ENCODE results near the gene KLHL18.
"Not testable (repeated sequence)": the region's sequence is repeated elsewhere in the genome, so short reads cannot be mapped to it uniquely, and the experiment has no call there.

Gene KLHL18

DNA sequence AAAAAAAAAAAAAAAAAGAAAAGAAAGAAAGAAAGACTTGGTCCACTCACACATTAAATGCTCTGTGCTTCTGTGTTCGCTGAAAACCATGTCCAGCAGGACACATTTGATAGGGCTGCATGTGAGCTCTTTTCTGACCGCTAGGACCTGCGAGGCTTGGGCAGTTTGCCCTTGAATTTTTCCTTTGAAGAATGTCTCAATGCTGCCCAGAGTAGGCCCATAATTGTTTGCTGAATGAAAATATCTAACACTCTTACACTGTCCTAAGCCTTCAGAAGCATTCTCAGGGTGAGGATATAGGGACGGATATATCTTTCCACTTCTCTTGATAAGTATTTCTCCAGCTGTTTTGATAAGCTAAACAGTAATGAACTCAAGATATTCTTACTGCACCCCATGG, 6.2 kb upstream of the KLHL18 start:
- DNase-seq: no peak

DNA sequence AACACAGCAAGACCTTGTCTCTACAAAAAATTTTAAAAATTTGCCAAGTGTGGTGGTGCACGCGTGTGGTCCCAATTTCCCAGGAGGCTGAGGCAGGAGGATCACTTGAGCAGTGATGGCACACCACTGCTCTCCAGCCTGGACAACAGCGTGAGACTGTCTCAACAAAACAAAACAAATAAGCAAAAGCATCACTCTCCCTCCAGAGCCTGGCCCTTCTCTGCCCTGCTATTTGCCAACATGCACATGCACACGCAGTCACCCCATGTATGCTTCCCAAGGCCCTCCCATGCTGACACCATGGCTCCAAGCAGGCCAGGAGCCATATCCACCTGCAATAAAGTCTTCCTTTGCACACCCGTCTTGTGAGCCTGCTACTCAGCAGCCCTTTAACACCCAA, 2.2 kb upstream of the KLHL18 start:
- DNase-seq: no peak

DNA sequence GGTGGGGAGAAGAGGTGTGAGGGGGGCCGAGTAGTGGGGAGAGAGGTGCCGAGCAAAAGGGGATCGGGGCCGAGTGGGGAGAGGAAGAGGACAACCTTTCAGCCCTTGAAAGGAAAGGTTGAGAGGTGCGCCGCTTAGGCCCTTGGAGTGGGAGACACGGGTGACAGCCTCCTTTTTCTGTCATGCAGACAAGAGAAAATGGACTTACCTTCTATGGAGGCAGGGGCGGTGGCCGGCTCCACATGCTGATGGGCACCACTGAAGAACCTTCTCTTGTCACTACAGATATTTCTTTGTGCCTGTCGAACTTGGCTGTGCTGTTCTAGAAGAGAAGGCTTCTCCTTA, 421 bp downstream of the KLHL18 start:
- peak in 1 of 2 donors; percentile 40 for DNase-seq

DNA sequence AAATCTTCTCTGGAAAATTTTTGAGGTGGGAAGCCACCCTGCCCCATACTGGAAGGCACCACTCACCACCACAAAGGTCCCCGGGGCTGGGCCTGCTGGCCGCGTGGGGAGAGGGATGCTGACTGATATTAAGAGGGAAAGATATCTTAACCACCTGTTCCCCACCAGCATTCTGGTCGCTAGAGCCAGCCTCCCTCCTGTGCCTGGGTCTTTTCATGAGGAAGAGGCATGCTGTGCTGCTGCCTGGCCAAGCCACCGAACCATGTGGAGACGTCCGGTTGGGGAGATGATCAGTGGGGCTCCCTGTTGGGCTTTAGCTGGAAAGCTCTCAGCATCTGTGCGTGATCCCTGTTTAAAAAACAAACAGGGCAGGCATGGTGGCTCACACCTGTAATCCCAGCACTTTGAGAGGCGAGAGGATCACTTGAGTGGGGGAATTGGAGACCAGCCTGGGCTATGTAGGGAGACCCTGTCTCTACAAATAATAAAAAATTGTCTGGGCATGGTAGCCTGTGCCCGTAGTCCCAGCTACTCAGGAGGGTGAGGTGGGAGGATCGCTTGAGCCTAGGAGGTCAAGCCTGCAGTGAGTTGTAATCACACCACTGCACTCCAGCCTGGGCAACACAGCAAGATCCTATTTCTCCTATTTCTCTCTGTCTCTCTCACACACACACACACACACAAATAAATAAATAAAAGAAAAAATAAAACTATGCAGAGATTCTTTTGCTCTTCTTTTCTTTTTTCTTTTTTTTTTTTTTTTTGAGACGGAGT, 1.0 kb downstream of the KLHL18 start:
- DNase-seq: peak; percentile 39 to 57

DNA sequence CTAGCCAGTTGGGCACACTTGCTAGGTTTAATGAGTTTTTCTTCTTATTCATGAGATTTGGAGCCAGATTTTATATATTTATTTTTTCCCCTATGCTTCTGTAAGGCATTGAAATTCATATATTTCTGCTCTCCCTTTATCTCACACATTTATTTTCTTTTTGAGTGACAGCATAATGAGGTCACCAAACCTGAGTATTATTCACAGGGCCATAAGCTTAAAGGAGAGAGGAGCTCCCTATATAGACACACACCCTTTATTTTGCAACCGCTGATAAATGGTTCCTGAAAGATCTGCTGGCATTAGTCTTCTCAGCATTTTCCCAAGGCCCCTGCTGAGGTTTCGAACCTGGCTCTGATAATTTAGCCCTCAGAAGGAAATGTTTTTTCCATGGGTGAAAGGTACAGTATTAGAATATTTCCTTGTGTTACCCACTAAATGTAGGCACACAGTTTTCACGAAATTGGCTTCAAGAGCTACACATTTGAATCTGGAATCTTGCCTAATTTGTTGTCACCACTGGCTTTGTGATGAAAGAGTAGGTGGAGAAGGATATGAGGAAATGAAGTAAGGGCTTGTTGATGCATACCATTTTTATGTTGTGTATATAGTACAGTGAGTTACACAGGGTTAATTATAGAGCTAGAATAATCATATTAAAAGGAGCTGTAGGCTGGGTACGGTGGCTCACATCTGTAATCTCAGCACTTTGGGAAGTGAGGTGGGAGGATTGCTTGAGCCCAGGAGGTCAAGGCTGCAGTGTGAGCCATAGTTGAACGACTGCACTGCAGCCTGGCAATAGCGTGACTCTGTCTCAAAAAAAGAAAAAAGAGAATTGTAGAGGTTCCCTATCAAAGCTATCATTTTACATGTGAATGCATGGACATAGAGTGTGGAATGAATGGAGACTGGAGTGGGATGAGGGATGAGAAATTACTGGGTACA, 6.5 kb downstream of the KLHL18 start:
- DNase-seq: no peak

DNA sequence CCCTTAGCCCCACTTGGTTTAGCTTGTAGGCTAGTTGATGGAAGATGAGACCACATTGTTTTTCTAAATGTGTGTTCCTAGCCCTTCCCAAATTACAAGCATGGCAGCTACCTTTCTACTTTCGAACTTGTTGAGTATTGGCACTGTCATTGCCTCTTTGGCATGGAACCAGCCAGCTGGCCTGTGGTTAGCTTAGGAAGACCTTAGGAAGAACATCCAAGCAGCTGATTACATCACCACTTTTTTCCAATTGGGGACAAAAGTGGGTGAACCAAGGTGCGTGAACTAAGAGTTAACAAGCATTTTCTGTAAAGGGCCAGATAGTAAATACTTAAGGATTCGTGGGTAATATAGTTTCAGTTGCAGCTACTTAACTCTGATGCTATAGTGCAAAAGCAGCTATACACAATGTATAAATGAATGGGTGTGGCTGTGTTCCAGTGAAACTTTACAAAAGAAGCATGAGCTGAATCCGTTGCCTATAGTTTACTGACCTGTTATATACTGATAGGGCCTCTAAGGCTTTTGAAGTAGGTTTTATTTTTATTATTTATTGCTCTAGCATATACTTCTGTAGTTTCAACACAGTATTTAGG, 8.5 kb downstream of the KLHL18 start:
- DNase-seq: no peak

DNA sequence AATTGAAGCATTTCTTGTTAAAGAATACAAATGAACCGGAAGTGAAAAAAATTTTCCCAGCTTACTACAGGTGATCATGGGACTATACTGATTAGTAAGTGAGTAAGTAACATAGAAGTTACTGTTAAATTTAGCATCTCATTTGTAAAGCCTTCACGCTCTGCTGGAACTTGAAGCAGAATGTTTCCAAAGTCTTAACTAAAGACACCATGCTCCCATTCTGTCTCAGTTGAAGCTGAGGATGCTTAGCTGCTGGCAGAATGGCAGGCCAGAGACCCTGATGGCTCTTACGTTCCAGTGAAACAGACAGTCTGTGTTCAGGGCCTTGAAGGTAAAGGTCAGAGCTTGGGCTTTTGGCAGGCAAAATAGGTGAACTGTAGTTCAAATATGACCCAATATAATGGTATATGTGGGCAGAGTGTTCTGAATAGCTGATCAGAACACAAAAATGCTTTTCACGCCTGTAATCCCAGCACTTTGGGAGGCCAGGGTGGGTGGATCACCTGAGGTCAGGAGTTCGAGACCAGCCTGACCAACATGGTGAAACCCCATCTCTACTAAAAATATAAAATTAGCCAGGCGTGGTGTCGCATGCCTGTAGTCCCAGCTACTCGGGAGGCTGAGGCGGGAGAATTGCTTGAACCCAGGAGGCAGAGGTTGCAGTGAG, 9.1 kb downstream of the KLHL18 start:
- DNase-seq: not testable (repeated sequence)

DNA sequence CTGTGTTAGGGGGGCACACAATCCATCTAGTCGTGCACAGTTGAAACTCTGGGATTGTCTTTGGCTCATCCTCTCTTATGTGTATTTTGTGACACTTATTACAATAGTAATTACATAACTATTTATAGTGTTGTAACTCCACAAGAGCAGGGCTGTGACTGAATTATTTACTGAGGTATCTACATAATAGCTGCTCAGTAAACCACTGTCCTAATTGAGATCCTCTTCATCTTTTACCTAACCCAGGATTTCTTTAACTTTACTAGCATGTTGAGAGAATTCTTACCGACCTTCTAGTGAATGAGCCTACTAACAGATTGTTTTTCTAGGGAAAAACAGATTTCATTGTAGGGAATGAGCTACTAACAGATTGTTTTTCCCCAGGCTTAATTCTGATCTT, 11.1 kb downstream of the KLHL18 start:
- DNase-seq: no peak

DNA sequence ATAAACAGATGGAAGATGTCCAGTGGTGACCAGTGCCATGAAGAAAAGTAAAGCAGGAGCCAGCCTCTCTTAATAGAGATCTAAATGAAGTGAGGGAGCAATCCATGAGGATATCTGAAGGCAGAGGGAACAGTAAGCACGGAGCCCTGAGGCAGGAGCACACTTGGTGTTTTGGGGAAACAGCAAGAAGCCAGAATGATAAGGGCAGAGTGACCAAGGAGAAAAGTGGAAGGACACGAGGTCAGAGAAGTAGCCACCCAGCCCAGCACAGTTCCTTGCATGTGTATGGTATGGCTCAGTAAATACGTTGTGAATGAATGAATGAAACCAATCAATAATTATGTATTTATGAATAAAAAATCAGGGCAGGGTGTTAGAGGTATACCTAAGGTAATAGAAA, 11.6 kb downstream of the KLHL18 start:
- DNase-seq: no peak

DNA sequence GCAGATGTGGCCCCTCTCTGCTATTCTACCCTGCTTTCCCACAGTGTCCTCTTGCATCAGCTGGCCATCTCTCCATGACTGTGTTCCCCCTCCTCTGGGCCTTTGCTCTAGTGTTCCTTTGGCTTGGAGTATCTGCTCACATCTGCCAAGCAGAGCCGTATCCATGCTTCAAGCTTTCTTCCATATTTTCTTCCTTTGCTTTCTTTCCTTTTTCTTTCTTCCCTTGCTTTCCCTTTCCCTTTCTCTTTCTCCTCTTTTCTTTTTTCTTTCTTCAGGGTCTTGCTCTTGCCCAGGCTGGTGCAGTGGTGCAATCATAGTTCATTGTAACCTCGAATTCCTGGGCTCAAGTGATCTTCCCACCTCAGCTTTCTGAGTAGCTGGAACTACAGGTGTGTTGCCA, 12.6 kb downstream of the KLHL18 start:
- no peak for DNase-seq

DNA sequence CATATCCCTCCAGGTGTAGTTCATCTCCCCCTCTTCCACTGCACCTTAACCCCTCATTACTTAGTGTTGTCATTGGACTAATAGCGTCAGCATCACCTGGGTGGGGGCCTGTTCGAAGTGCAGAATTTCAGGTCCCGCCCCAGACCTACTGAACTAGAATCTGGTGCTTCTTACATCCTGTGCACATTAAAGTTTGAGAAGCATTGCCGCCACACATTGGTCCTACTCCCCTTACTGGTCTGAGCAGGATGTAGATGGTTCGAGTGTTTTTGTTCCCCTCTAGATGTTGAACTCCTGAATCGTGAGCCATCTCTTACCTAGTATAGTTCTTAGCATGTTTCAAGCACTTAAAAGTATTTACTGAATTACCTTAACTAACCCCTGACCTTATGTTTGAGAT, 13.2 kb downstream of the KLHL18 start:
- no peak for DNase-seq

DNA sequence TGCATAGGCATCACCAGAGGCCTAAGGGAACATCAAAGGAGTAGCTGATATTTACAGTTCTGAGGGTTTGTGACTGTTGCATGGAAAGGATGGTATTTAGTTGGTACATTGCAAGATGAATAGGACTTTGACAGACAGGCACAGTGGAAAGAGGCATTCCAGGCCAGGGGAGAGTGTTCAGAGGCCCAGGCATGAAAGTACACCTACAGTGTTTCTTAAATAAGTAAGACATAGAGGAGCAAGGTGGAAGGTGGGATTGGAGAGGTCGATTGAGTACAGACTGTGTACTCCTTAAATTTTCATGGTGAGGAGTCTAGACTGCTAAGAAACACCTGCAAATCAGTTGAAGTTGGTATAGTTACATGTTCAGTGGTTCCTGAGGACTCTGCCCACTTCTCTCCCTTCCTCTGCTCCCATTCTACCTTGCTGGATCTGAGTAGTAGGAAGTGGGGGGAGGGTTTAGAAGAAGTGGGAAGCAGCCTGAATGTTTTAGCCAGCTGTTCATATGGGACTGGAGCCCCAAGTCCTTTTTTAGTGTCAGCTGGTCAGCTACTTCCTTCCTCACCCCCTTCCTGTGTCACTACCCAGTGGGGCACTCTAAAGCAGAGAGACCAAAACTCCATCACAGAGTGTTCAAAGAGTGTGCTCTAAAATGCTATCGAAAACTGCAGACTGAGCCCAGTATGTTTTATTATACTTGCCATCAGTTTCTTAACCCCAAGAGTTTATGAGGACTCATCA, 14.0 kb downstream of the KLHL18 start:
- no peak for DNase-seq

DNA sequence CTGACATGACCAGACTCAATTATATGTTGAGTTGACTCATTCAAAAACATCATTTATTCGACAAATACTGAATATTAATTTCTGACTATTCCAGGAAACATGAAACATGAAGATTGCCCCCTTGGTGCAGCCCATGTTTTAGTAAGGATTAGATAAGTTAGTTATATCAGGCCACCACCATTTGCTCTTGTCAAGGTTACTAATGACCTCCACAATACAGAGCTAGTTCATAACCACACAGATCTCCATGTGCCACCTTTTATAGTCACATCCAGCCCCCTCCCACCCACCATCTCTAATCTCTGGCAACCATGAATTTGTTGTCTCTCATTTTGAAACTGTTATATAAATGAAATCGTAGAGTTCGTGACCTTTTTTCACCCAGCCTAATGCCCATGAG, 15.7 kb downstream of the KLHL18 start:
- DNase-seq: no peak

DNA sequence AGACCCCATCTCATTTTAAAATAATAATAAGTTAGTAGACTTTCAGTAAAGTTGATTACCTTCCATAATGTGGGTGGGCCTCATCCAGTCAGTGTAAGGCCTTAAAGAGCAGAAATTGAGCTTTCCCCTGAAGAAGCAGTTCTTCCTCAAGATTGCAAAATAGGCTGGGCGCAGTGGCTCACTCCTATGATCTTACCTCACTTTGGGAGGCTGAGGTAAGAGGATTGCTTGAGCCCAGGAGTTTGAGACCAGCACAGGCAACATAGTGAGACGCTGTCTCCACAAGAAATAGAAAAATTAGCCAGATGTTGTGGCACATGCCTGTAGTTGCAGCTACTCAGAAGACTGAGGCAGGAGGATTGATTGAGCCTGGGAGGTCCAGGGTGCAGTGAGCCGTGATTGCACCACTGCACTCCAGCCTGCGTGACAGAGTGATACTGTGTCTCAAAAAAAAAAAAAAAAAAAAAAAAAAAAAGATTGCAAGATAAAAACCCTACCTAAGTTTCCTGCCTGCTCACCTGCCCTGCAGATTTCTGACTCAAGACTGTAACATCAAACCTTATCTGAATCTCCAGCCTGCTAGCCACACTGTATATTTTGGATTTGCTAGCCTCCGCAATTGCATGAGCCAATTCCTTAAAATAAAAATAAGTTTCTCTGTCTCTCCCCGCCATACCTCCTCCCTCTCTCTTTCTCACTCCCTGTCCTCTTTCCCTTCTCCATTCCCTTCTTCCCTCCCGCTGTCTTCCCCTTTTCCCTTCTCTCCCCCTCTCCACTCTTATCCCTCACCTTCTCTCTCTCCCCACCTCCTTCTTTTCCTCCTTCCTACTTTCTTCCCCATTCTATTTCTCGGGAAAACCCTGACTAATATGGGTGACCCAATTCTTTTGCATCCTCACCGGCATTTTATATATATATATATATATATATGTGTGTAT, 16.9 kb downstream of the KLHL18 start:
- no peak for DNase-seq

DNA sequence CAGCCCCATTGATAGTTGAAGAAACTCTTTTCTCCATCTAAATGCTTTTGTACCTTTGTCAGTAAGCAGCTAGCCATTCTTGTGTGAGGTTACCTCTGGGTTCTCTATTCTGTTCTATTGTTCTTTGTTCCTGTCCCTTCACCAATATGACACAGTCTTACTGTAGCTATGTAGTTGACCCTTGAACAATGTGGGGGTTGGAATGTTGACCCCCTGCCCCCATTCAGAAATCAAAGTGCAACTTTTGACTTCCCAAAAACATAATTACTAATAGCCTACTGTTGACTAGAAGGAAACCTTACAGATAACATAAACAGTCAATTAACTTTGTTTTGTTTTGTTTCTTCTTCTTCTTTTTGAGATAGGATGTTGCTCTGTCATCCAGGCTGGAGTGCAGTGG, 18.7 kb downstream of the KLHL18 start:
- DNase-seq: no peak

DNA sequence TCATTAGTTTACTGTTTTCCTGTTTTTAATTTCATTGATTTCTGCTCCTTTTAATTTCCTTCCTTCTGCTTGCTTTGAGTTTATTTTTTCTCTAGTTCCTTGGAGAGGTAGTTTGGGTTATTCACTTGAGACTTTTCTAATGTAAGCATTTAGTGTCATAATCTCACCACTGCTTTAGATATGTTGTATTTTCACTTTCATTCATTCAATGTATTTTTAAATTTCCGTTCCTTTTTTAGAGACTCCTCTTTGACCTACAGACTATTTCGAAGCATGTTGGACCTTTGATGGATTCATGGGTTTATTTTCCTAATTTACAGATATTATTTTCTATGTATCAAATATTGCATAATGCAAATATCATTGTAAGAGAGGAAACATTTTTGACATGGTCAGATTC, 23.3 kb downstream of the KLHL18 start:
- DNase-seq: no peak

DNA sequence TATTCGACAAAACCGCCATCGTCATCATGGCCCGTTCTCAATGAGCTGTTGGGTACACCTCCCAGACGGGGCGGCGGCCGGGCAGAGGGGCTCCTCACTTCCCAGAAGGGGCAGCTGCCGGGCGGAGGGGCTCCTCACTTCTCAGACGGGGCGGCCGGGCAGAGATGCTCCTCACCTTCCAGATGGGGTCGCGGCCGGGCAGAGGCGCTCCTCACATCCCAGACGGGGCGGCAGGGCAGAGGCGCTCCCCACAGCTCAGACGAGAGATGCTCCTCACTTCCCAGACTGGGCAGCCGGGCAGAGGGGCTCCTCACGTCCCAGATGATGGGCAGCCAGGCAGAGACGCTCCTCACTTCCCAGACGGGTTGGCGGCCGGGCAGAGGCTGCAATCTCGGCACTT, 26.5 kb downstream of the KLHL18 start:
- not testable (repeated sequence) for DNase-seq

DNA sequence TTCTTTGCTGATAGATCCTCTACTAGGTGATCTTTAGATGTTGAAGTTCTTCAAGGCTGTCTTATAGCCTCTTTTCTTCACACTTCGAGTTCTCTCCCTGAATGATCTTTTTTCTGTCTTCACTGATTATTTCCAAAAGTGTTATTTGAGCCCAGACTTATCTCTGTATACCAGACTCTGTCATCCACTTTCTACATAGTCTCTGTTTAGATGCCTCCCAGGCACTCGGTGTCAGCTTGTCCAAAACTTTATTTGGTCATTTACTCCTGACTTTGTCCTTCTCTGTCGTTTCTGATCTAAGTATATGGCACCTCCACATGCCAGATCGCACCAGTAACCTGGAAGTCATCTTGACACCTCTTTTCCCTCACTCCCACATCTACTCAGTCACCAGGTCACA, 27.6 kb downstream of the KLHL18 start:
- no peak for DNase-seq

DNA sequence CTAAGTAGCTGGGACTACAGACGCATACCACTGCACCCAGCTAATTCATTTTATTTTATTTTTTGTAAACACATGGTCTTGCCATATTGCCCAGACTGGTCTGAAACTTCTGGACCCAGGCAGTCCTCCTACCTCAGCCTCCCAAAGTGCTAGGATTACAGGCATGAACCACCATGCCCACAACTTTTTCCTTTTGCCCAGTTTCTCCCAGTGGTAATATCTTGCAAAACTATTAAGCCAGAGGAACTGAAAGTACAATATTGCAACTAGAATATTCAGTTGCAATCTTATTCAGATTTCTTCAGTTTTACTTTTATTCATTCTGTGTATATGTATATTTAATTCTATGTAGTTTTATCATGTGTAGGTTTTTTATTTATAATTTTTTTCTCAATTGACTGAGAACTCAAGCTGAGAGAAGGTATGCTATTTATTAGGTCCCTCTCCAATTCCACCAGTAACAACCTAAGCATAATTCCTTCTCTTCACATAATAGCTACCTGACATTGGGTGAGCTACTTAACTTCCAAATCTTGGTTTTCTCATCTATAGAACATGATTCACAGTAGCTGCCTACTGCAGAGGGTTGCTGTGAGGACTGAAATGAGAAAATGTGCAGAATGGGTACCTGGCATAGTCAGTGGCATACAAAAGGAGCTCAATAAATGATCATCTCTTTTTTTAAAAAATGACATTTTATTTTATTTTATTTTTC, 30.8 kb downstream of the KLHL18 start:
- no peak for DNase-seq

DNA sequence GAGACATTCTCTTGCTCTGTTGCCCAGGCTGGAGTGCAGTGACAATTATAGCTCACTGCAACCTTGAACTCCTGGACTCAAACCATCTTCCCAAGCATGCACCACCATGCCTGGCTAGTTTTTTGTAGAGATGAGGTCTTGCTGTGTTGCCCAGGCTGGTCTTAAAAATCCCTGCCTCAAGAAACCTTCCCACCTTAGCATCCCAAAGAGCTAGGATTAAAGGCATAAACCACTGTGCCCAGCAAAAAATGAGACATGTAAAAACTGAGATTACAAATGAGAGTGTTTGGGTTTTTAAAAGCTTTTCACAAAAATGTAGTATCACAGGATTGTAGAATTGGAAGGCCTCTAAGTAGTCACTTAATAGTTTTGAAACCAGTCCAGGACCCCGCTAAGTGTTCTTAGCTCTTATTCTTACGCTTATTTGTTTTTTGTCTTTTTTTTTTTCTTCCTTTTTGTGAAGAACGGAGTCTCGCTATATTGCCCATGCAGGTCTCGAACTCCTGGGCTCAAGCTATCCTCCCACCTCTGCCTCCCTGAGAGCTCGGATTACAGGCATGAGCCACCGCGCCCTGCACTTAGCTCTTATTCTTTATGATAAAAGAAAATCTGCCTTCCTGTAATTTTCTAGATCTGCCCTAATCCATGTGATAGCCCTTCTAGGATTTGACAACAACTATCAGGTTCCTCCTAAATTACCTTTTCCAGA, 31.5 kb downstream of the KLHL18 start:
- DNase-seq: no peak

Measured in stimulated activated CD4-positive, alpha-beta T cell treated with anti-CD3 and anti-CD28 coated beads, Interleukin-2, amount 100 ng/mL, for 24 hours (primary cell).